Stomach smooth muscle (tissue), 2 donors: ENCODE data around the gene SCYL2.

ENCODE experiments used
- H3K27ac ChIP-seq: one replicate; pipeline ENCODE4 v1.7.0; 2013; ENCODE audit warnings: mild to moderate bottlenecking, low read length, inconsistent platforms
- H3K27me3 ChIP-seq, 2 donors: one replicate each; pipeline ENCODE4 v1.7.0; 2013; ENCODE audit warnings: low read length in 2 of 2; ENCODE audit not compliant: insufficient read depth in 2 of 2, control insufficient read depth in 1 of 2
- H3K36me3 ChIP-seq, 2 donors: one replicate each; pipeline ENCODE4 v1.7.0; 2013; ENCODE audit warnings: low read length in 2 of 2; ENCODE audit not compliant: control insufficient read depth in 2 of 2, insufficient read depth in 2 of 2
- H3K4me1 ChIP-seq: one replicate; pipeline ENCODE4 v1.7.0; 2013; ENCODE audit warnings: low read length; ENCODE audit not compliant: control insufficient read depth, insufficient read depth
- H3K4me3 ChIP-seq, 2 donors: one replicate each; pipeline ENCODE4 v1.7.0; 2013; ENCODE audit warnings: low read length in 2 of 2
- H3K9ac ChIP-seq, 2 donors: one replicate each; pipeline ENCODE4 v1.7.0; 2013; ENCODE audit warnings: low read length in 2 of 2, mild to moderate bottlenecking in 1 of 2
- H3K9me3 ChIP-seq, 2 donors: one replicate each; pipeline ENCODE4 v1.7.0; 2013; ENCODE audit warnings: low read length in 2 of 2; ENCODE audit not compliant: control insufficient read depth in 2 of 2
- donor health status: healthy.
- donor health status: Pancreatic carcinoma.

Gene SCYL2

DNA sequence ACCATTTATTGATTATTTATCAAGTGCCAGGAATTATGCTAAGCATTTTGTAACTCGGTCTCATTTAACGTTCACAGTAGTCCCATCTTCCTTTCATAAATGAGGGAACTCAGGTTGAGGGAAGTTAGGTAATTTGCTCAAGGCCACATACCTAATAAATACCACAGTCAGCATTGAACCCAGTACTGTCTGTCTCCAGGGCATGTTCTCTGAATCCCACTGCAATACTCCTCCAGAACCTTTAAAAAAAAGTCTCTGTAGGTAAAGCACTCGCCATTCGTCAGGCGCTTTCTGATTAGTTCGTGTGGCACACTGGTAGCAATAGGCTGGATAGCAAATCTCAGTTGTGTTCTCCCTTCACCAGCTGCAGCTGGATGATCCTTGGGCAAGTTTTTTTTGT, 104.2 kb downstream of the SCYL2 start:
- H3K27ac ChIP-seq: no peak overlapping the region
- H3K36me3 ChIP-seq: no peaks in the 10 kb centered on the region
- H3K27me3 ChIP-seq: no peaks in the 10 kb centered on the region
- H3K9me3 ChIP-seq: no peaks in the 10 kb centered on the region
- peaks cover 7% of the 10 kb centered on the region for H3K4me1 ChIP-seq
- H3K9ac ChIP-seq: no peak overlapping the region
- no peak overlapping the region for H3K4me3 ChIP-seq

DNA sequence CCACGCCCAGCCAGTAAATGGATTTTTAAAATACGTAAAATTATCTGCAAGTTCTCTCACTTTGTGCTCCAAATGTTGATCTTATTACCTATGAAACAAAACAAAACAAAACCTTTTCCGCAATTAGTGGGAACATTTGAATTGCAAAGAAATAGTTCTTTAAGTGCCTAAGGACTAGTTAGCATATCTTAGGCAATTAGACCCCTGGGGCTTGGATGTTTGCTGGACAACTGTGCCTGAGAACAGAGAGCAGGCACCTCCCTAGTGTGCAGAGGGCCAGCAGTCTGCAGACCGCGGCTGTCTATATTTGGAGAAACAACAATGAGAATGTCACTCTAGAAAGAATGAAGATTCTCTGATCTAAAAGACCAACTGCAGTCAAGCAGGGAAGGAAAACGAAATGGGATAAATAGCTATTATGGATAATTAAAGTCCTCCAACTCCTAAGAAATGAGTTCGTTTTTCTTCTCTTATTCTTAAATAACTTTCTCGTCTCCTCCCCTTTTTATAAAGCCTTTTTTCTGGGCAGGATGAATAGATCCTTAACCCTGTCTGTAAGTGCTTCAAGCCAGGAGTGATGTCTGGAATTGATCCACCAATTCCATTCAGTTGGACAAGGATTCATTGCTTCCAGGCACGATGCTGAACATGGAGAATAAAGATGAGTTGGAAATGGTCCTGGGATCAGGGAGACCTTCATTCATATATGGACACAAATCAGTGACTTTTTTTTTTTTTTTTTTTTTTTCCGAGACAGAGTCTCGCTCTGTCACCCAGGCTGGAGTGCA, 106.1 kb downstream of the SCYL2 start:
- H3K27ac ChIP-seq: no peak overlapping the region
- H3K9ac ChIP-seq: no peak overlapping the region
- H3K9me3 ChIP-seq: no peaks in the 10 kb centered on the region
- H3K36me3 ChIP-seq: no peaks in the 10 kb centered on the region
- H3K4me3 ChIP-seq: no peak overlapping the region
- no peaks in the 10 kb centered on the region for H3K27me3 ChIP-seq
- H3K4me1 ChIP-seq: peaks cover 7% of the 10 kb centered on the region

DNA sequence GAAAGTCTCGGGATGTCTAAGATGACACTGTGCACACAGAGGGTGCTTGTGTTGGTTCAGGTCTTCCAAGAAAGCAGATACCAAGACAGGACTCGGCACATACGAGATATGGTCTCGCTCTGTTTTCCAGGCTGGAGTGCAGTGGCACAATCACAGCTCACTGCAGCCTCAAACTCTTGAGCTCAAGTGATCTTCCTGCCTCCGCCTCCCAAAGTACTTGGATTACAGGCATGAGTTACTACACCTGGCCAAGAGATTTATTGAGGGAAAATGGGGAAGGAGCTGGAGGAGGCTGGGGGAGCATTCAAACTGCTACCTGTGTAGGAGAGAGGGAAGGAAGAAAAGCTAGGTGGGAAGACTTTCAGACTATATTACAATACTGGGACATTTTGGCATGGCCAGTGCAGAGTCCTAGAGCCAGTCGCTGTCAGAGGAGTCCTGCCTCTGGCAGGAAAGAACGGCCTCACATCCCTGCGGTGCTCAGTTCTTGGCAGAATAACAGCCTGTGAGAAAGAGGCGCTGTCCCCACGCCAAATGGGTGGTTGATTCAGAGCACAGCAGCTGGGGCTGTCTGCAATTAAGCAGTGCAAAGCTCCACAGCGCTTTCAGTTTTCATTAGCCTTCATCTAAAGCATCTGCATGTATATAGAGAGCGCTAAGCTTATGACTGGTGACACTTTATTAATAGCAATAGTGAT, 108.2 kb downstream of the SCYL2 start:
- H3K36me3 ChIP-seq: no peaks in the 10 kb centered on the region
- H3K27me3 ChIP-seq: no peaks in the 10 kb centered on the region
- H3K9me3 ChIP-seq: no peaks in the 10 kb centered on the region
- H3K4me3 ChIP-seq: peak overlapping the region; percentile 1 to 9
- H3K9ac ChIP-seq: no peak overlapping the region
- H3K4me1 ChIP-seq: peaks cover 7% of the 10 kb centered on the region
- no peak overlapping the region for H3K27ac ChIP-seq

DNA sequence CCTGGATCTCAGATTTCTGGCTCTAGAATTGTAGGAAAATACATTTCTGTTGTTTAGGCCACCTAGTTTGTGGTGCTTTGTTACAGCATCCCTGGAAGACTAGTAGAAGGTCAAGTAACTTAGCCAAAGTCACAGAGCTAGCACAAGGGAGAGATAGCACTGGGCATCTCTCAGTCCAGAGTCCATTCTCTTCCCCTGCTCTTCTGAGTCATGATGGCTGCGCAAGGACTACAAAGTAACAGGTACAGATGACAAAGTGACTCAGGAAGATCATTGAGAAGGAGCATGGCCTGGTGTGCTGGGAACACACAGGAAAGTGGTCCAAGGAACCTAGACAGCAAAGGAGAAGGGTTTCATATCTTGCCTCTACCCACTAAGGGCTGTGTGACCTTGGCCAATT, 109.2 kb downstream of the SCYL2 start:
- no peaks in the 10 kb centered on the region for H3K27me3 ChIP-seq
- no peak overlapping the region for H3K27ac ChIP-seq
- no peak overlapping the region for H3K4me3 ChIP-seq
- H3K4me1 ChIP-seq: peaks cover 7% of the 10 kb centered on the region
- no peaks in the 10 kb centered on the region for H3K36me3 ChIP-seq
- no peak overlapping the region for H3K9ac ChIP-seq
- no peaks in the 10 kb centered on the region for H3K9me3 ChIP-seq

DNA sequence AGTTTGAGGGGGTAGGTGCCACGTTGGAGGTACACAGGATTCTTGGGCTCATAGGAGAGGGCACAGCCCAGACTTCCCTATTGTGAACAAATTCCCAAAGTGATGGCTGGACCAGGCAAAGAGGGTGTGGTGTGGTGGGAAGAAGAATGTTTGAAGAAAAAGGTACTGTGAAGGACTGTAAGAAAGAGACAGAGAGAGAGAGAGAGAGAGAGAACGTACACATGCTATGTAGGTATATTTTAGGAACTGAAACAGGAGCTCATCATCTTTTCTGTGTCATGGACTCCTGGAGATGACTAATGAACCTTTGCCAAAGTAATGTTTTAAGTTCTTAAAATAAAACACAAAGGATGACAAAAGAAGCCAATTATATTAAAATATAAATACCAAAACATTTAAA, 114.4 kb downstream of the SCYL2 start:
- H3K4me3 ChIP-seq: no peak overlapping the region
- H3K27ac ChIP-seq: no peak overlapping the region
- no peak overlapping the region for H3K9ac ChIP-seq
- no peaks in the 10 kb centered on the region for H3K4me1 ChIP-seq
- H3K27me3 ChIP-seq: no peaks in the 10 kb centered on the region
- no peaks in the 10 kb centered on the region for H3K9me3 ChIP-seq
- no peaks in the 10 kb centered on the region for H3K36me3 ChIP-seq

DNA sequence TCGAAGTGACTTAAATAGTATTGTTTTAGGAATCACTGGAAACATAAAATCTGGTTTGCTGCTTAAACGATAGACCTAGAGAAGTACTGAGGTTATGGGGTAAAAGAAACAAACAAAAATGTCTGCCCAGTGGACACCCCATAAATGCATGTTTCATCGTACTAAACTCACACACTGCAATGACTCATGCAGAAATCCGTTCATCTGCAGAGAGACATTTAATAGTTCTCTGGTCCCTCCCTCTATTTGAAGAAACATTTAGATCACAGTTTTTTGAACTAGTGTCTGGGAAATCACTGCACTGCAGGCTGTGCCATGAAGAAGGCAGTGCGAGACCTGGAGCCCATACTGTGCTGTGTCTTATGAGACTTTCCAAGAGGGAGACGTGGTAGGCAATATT, 115.4 kb downstream of the SCYL2 start:
- H3K9me3 ChIP-seq: no peaks in the 10 kb centered on the region
- H3K9ac ChIP-seq: no peak overlapping the region
- no peaks in the 10 kb centered on the region for H3K4me1 ChIP-seq
- H3K27me3 ChIP-seq: no peaks in the 10 kb centered on the region
- H3K36me3 ChIP-seq: no peaks in the 10 kb centered on the region
- H3K4me3 ChIP-seq: no peak overlapping the region
- no peak overlapping the region for H3K27ac ChIP-seq

DNA sequence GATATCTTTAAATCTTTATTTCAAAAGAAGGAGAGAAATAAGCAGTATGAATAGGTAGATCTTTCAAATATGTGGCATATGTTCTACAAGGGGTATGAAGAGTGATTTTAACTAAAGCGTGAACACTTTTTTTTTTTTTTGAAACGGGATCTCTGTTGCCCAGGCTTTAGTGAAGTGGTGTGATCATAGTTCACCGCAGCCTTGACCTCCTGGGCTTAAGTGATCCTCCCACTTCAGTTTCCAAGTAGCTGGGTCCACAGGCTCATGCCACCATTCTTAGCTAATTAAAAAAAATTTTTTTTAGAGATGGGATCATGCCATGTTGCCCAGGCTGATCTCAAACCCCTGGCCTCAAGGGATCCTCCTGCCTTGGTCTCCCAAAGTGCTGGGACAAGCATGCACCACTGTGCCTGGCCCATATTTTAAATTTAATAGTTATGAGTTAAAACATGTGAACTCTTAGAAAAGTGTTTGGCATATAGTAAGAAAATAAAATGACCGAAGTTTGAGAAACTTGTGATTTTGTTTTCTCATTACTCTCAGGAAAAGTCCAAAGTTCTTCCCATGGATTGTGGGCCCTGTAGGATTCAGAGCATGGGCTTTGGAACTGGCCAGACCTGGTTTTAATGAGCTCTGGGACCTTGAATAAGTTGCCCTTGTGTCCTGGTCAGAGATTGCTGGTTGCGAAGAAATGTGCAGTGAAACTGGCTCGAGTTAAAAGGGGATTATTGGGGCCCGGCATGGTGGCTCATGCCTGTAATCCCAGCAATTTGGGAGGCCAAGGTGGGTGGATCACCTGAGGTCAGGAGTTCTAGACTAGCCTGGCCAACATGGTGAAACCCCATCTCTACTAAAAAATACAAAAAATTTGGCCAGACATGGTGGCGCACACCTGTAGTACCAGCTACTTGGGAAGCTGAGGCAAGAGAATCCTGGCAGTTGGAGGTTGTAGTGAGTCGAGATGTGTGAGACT, 116.9 kb downstream of the SCYL2 start:
- no peaks in the 10 kb centered on the region for H3K36me3 ChIP-seq
- H3K9me3 ChIP-seq: no peaks in the 10 kb centered on the region
- no peak overlapping the region for H3K4me3 ChIP-seq

DNA sequence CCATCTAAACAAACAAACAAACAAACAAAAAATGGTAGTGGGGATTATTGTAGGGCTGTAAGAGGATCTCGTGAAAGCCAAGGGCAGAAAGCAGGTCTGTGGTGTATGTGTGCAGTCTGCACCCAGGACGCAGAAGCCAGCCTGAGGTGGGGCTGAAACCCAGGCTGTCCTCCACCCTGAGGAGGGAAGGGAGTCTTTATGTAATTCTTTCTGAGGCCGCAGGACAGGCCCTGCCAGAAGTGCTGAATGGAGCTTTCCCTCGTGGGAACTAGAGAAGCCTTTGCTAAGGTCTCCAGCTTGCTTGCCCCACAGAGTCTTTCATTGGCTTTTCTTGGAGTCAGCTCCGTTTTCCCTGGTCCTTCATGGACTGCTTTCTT, 117.6 kb downstream of the SCYL2 start:
- H3K9ac ChIP-seq: no peak overlapping the region

More for the DNA sequence above, 116.9 kb downstream of the SCYL2 start:
- H3K4me1 ChIP-seq: no peaks in the 10 kb centered on the region
- no peaks in the 10 kb centered on the region for H3K27me3 ChIP-seq
- H3K27ac ChIP-seq: no peak overlapping the region
- no peak overlapping the region for H3K9ac ChIP-seq

DNA sequence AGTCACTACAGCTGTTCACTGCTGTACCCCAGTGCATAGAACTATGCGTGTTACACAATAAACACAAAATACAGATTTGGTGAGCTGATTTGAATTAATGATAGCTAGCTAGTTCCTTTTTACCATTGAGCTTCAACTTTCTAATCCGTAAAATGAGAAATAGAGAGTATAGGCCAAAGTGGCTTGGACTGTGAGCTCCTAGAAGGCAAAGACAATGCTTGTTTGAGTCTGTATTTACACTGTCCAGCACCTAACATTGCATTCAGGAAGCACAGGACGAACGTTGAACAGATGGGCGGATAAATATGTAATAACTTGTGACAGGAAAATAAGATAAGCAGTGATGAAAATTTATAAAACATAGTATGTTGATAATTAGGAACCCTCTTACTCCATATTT, 121.4 kb downstream of the SCYL2 start:
- H3K9ac ChIP-seq: no peak overlapping the region
- no peaks in the 10 kb centered on the region for H3K27me3 ChIP-seq
- H3K36me3 ChIP-seq: no peaks in the 10 kb centered on the region
- H3K4me3 ChIP-seq: no peak overlapping the region
- H3K4me1 ChIP-seq: no peaks in the 10 kb centered on the region
- no peaks in the 10 kb centered on the region for H3K9me3 ChIP-seq
- H3K27ac ChIP-seq: no peak overlapping the region

More for the DNA sequence above, 117.6 kb downstream of the SCYL2 start:
- H3K4me3 ChIP-seq: no peak overlapping the region
- H3K36me3 ChIP-seq: no peaks in the 10 kb centered on the region
- H3K27ac ChIP-seq: no peak overlapping the region
- H3K27me3 ChIP-seq: no peaks in the 10 kb centered on the region
- H3K9me3 ChIP-seq: no peaks in the 10 kb centered on the region
- no peaks in the 10 kb centered on the region for H3K4me1 ChIP-seq
